ENCODE results near the gene SORCS3.

The SORCS3 gene

DNA sequence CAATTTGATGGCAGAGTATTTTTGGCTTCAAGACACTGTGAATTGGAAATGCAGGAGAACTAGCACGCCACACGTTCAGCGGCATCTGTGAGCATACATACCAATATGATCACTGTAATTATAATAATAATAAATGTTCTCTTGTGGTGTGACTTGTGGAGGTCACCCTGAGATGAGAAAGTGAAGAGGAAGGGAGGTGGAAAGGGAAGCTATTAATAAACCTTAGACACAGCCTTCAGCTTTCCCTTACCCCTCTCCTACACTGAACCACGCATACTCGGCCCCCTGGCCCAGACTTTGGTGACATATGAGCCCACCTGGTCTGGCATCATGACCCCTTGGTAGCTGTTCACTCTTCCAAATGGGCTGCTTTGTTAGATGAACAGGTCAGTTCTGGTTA lies 139.1 kb downstream of the SORCS3 start:
- DNase-seq = no peak

DNA sequence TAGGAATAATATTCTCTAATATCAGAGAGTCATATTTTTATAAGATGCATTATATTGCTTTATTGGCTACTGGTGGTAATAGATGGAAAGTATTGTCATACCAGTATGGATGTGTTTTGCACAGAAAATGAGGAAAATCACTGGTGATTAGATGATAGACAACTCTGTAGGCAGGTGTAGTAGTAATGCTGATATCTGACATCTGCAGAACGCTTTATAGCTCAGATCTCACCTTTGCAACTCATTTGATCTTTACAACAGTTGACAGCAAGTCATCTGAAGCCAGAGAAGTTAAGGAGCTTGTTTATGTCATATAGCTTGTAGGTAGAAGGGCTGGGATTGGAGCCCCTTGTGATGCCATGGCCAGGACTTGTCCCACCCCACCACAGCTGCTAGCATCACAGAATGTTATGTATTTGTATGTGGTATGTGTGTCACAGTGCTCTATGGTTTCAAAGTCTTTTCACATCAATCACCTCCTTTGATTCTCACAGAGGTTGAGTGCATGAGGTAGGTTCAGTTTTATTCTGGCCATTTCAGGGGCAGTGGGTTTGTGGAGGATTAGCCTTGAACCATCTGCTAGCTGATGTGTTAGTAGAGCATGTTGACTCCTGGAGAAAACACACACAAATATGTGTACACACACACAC lies 140.0 kb downstream of the SORCS3 start:
- no peak for DNase-seq

DNA sequence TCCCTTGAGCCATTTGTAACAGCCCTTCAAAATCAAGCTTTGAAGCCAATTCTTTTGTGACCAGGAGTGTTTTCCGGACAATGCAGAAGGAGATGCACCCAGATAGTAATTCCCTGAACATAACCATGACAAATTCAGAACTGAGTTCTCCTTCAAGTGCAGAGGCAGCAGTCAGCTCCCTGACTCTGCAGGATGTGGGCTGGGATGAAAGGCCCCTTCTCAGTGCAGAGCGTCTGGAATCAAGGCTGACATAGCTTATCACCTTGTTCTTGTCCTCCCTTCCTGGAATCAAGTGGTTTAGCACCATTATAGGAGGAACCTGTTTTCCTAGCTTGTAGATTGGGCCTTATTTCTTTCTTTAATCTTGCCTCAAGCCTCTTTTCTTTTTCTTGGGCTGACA lies 143.4 kb downstream of the SORCS3 start:
- no peak for DNase-seq

DNA sequence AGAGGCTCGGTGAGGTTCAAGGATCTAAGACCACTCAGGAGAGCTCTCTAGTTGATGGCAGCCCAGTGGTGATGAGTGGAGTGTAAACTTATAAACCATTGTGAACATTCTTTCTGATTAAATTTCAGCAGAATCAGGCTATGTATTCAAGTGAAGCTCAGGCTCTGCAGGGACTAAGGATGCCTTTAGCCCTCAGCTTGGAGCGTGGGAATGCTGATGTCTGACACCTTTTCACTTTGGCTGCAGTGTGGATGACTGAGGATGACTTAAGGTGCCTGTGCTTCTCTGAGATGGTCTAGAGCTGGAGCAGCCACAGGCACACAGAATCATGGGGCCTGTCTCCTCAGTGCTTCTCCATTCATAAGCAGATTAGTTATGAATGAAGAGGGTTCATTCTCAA lies 150.4 kb downstream of the SORCS3 start:
- no peak for DNase-seq

DNA sequence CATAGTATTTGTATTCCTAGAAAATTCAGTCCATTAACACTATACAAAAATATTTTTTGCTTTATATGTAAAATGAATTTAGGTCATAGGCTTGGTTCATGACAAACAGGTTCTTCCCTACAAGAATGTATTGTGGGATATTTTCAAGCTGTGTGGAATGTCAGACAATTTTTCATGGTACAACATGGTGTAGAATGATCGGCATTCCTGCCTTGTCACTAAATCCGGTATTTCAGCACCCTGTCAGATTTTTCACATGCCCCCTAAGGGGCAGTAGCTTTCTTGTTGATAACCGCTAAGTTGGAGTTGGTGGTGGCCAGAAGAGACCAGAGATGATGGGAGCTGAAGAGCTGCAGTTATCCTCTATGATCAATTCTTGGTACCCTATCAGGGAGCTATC lies 154.3 kb downstream of the SORCS3 start:
- DNase-seq = no peak

DNA sequence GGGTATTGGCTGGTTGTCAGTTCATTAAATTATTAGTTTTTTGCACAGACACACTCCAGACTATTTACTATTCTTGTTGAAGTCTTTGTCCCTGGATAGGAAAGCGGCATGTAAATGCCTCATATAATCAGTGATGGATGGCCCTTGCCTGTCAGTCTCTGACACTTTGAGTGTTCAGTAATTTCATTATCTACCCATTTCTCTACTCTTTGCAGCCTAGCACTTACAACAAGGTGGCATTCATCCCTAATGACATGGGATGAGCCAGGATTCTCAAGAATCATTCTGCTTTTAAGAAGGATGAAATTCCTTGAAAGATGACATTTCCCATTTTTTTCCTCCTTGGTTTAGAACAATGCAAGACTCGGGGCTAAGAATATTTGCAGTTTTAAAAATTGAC lies 155.7 kb downstream of the SORCS3 start:
- DNase-seq = no peak

DNA sequence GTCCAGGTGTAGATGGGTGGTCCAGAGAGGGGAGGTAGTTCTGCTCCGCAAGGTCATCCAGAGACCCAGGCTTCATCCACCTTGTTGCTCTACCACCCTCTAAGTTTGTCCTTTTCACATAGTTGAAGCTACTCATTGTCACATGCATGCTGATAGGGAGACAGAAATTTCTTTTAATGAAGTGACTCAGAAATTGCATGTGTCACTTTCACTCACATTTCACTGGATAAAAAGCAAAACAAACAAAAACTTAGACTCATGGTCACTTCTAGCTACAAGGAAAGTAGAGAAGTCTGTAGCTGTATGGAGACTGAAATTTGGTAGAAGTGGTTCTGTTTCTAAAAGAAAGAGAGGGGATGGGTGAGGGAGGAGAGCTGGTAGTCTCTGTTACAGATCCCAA lies 161.9 kb downstream of the SORCS3 start:
- no peak for DNase-seq

DNA sequence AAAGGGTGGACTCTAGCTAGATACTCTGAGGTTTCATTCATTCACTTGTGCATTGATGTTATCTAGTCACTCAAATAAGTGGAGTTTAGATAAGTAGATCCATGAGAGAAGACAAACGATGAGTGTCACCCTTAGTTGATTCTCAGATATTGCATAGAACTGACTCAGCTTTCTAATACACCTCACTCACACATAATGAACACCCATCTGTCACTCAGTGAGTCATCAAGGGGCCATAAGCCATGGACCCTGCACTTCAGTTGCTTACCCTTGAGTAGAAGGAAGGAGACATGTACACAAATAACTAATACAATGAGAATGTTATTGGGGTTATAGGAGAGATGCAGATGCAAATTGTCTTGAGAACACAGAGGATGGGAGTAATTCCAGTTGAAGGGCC lies 163.8 kb downstream of the SORCS3 start:
- no peak for DNase-seq

DNA sequence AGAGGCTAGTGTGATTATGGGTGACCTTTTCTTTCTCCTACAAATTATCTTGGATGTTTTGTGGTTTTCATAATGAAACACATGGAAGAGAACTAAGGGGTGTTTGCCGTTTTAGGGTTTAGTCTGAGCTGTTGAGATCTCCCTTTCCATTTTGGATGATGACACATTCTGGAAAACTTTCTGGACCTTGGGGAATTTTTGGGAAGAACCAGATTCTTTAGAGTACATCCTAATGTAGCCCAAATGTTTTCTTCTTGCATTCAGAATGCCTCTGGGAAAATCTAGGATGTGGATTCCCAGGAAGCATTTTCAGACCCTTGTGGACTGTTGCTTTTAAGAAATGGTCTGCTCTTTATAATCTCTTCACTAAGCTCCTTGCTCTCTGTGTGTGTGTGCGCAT lies 165.7 kb downstream of the SORCS3 start:
- DNase-seq = no peak

DNA sequence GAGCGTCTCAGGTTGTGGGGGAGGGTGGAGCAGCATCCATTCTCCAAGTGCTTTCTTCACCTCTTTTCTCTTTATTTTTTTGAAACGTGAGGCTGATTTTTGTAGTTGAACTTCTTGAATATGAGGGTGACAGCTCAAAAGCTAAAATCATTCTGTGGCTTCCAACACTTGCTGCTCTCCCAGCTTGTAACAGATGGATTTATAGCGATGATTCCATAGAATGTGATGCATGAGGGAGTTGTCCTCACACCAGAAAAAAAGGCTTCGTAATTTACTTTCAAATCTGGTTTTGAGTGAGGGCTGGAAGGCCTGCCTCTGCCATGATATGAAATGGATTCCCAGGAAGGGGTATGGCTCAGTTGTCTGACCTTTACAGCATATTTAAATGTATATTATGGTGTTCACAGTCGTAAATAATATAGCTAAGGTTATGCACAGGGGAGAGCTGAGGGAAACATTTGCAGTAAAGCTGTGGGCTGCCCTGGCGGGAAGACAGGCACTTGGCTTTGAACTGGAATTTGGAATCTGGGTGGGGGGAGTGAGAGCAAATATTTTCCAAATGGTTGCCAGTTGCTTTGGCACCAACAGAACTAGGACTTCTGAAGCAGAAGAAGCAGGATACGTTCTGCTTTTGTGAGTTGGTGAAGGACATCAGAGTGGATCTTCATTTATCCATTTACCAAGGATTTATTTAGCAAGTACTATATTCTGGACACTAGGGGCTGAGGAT lies 166.7 kb downstream of the SORCS3 start:
- DNase-seq = no peak

DNA sequence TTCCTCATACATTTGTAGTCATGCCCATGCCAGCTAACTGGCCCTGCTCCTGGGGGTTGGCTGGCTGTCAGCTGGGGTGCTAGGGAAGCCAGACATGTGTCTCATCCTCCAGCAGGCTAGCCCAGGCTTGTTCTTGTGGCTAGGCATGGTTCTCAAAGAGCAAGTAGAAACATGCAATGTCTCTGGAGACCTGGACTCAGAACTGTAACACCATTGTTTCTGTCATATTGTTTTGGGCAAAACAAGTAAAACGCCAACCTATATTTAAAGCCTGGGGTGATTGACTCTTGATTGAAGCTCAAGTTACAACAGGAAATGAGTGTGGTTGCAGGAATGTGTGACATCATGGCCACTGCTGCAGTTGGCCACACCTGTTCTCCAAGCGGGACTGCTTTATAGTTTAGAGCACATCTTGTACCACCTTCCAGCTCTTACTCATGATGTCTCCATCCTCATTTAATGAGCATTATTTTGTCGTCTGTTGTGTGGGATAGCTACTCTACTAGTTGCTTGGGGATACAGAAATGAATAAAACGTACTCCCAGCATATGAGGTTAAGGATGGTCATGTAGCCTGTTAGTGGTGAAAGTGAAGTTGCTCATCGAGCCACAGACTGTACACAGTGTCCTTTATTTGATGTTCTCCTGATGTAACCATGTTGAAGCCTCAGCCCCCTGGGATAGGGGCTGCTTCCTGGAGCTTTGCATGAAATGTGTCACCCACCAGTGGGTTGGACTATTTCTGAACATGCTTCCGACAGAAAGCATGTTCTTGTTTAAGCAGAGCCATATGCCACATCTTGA lies 168.4 kb downstream of the SORCS3 start:
- no peak for DNase-seq

DNA sequence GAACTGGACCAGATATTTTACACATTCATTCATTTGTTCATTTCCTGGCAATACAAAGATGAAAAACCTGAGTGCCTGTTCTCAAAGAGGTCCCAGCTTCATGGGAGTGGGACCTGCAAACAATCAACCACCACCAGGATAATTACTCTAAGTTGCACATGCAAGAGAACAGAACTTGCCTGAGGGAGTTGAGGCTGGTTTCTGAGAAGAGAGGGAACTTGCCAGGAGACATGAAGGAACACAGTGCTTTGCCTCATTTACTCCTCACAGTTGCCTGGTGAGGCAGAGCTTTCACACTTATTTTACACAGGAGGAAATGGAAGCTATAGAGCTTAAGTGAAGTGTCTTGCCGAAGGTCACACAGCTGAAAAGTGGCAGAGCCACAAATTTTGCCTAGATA lies 170.1 kb downstream of the SORCS3 start:
- no peak for DNase-seq

DNA sequence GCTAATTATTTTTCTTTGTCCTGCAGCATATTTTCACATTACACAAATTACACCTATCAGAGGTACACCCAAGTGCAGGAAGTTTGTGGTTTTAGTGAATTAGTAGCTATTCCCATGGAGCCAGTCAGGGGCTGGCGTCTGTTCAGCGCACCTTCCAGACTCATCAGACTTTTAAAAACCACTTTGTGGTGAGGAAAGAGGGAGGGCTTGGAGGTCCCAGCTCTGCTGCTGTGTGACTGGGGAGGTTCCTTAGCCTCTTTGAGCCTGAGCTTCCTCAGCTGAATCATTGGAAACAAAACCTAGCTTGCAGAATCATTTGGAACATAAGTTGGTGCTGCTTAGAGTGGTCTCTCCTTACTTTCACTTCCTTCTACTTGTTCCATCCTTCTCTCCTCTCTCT lies 175.4 kb downstream of the SORCS3 start:
- no peak for DNase-seq

DNA sequence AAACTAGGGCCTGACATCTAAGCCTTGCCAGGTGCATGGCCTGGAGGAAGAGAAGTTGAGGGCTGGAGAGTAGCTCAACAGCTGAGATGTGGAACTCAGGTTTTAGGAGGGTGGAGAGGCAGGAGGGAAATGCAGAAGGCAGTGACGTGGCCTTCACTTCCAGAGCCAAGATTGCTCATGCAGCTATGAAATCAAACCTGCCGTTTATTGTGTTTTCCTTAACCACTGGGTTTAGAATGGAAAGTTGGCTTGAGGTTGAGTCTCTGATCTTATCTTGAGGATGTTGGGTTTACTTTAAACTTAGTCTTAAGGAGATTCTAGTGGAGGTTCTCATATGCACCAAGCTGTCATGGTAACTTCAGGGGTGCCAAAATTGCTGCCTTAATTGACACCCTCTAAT lies 178.6 kb downstream of the SORCS3 start:
- DNase-seq = no peak

DNA sequence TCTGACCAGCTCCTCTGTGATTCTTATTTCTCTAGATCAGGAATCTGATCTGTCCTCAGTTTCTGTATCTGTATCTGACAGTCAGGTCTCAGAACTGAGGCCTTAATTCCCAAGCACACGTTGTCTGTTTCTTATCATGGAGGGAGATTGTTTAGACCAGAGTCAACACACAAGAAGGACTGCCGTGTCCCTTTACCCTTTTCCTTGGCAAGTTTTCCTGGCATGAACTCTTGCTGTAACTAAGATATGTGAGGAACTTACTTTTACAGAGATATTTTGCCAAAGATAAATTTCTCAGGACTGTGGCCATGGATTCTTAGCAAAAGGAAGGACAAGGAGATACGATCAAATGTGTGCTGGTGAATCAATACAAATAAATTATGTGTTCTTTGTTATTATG lies 181.0 kb downstream of the SORCS3 start:
- no peak for DNase-seq

DNA sequence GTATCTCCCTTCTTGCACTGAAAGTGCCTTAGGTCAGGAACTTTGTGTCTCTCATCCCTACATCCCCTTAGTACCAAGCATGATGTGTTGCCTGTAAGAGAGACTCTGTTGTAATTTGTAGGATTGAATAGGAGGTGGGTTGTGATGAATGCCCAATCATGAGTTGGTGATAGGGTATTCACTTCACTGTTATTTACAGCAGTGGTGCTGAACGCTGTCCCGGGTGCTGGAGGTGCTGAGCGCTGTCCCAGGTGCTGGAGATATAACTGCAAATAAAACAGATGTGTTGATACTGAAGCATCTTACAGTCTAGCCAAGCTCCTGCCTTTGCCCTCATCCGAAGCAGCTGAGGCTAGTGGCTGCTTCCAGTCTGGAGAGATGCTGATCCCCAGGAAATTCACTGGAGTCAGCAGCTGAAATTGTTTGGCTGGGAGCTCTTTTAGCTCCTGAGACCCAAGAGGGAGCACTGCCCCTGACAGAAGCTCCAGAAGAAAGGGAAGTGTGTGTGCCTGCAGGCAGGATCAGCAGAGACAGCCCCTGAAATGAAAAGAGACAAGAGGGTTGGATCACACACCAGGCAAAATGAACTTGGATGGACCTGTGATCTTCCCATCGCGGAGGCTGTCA lies 183.4 kb downstream of the SORCS3 start:
- no peak for DNase-seq

DNA sequence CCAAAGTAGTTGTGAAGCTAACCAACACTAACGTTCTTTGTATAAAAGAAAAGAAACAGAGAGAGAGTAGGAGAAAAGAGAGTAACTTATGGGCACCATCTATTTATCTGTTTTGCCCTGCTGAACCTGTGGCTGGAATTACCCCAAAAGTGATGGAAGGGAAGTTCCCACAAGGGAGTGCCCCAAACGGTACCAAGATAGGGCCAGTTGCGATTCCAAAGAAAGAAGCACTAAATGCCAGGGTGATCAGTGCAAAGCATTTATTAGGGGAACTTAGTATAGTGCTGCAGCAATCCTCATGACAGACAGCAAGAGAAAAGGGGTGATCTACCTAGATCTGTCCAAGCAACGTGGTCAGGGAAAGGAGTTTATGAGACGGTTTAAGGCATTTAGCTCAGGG lies 190.2 kb downstream of the SORCS3 start:
- no peak for DNase-seq

DNA sequence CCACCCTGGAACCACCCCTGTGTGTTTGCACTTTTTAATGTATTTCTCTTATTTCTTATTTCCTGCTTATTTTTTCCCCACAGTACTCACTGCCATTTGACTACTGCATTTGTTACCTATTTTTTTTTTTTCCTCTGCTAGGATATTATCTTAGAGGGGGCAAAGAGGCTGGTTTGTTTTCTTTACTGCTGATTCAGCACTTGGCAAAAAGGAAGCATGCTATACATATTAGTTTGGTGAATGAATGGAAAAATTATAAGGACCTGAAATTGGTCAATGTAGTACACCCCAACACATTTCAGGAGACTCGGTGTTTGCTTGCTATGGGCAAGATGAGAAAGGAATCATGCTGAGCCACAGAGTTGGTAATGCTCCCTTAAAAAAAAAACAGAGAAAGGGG lies 193.5 kb downstream of the SORCS3 start:
- no peak for DNase-seq

DNA sequence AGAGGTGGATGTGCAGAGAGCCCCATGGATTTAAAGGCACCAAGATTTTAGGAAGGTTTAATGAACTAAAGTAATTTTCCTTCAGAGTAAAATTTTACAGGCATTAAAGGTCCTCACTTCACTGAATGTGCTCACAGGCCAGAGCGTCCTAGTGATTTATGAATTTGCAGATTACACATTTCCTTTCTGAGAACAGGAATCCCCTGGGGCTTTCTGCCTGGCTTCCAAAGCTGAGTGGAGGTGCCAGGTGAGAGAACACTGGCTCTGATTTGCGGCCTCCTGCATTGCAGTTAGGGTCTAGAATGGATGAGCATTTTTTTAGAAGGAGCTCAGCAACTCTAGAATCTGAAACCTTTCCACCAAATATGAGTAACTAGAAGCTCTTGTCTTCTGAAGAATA lies 194.3 kb downstream of the SORCS3 start:
- DNase-seq = no peak

DNA sequence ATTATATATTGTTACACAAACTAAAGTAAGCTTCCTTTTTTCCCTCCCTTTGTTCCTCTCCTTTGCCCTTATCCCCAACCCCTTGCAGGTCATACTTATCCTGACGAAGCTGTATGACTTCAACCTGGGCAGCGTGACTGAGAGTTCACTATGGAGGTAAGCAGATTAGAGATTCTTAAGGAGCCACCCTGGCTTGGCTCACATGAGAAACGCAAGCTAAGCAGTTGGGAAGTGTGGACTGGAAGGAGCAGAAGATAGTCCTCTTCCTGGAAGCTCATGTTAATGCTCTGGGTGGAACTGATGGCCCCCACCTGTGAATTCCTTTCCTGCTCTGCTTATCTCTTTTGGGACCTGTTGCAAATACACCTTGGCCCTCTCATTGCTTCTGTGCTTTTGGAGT lies 201.6 kb downstream of the SORCS3 start:
- DNase-seq = no peak

DNA sequence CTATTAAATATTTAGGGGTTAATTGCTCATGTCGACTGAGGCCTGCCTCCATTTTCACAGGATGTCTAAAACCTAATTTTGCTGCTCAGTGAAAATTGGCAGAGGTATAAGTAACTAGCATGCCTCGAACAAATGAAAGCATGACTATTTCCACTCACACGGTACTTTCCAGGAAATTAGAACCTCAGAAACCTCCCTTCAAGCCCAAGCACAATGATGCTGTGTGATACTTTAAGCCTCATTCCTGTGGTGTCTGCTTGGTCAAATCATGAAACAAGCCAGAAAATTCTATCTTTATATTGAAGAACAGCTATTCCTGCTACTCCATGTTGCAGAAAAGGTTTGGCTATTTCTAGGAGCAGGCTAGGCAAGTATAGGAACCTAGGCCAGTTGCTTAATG lies 203.0 kb downstream of the SORCS3 start:
- DNase-seq = no peak

DNA sequence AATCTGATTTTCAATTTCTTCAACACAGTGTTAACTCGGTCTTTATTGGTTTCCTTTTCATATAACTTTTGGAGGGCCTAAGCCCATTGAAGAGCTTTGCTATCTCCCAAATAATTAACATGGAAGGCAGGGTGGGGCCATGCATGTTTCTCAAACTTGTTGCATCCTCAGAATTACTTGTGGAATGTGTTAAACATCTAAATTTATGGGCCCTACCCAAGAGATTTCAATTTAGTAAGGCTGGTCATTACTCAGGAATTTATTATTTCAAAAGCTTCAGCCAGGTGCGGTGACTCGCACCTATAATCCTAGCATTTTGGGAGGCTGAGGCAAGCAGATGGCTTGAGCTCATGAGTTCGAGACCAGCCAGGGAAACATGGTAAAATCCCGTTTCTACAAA lies 208.9 kb downstream of the SORCS3 start:
- DNase-seq = no peak

DNA sequence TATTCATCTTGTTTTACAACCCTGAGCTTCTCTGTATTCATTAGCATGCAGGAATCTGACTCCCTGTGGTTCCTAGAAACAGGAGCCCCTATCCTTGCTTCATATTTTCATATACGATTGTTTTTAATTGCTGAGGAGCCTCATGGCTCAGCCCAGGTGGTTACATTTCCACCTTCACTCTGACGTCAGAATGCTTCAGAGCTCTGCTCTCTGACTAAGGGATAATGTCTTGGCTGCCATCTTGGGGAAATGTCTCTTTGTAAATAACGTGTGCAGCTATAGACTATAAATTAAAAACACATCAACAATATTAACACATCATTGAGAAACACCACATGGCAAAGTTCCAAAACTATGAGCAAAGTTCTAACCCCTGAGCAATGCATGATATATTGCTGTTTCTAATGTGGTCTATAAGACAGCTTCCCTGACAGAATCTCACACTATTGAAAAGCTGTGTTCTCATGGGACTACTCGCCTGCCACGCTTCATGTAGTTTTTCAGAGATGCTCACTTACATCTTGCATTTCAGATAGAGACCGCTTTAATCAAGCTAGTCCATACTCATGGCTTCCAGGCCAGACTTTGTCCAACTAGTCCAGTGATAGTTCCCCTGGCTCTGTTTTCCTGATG lies 227.0 kb downstream of the SORCS3 start:
- no peak for DNase-seq

All from activated CD8-positive, alpha-beta memory T cell treated with anti-CD3 and anti-CD28 coated beads, Interleukin-2, amount 50 U/mL, for 48 hours (primary cell).